Neuronal stem cell (in vitro differentiated cells): ENCODE measurements around the gene PALM.

Source experiments
- DNase-seq: peaks from one replicate; pipeline ENCODE4 v3.0.0-alpha.2; 2013; ENCODE audit warnings: low spot score
- H2AFZ ChIP-seq: one replicate; pipeline ENCODE4 v1.6.1; 2013; ENCODE audit warnings: mild to moderate bottlenecking, low read length, inconsistent platforms
- H2AK5ac ChIP-seq: 2 replicates; pipeline ENCODE4 v1.6.1; 2013; ENCODE audit warnings: low read depth, mild to moderate bottlenecking, inconsistent platforms, low read length, moderate library complexity, mixed read lengths
- H2BK120ac ChIP-seq: 2 replicates; pipeline ENCODE4 v1.6.1; 2013; ENCODE audit warnings: low read depth, mild to moderate bottlenecking, inconsistent platforms, low read length, moderate library complexity, mixed read lengths
- H2BK12ac ChIP-seq: one replicate; pipeline ENCODE4 v1.6.1; 2013; ENCODE audit warnings: low read length, inconsistent platforms
- H2BK15ac ChIP-seq: 2 replicates; pipeline ENCODE4 v1.6.1; 2013; ENCODE audit warnings: mild to moderate bottlenecking, low read length, inconsistent platforms, mixed read lengths
- H2BK5ac ChIP-seq: one replicate; pipeline ENCODE4 v1.6.1; 2013; ENCODE audit warnings: inconsistent platforms, mild to moderate bottlenecking, low read length, moderate library complexity
- H3K14ac ChIP-seq: one replicate; pipeline ENCODE4 v1.6.1; 2013; ENCODE audit warnings: low read length, inconsistent platforms
- H3K18ac ChIP-seq: 2 replicates; pipeline ENCODE4 v1.6.1; 2013; ENCODE audit warnings: low read length, inconsistent platforms
- H3K23ac ChIP-seq: 2 replicates; pipeline ENCODE4 v1.6.1; 2013; ENCODE audit warnings: low read depth, mild to moderate bottlenecking, mixed read lengths, low read length, inconsistent platforms; ENCODE audit not compliant: poor library complexity
- H3K27ac ChIP-seq: replicated peaks from 3 replicates; pipeline ENCODE4 v1.5.1; 2013; ENCODE audit warnings: low read length, inconsistent platforms
- H3K27me3 ChIP-seq, 3 experiments: 2 replicates each; pipeline ENCODE4 v1.6.1; 2013; ENCODE audit warnings: low read length in 3 of 3, mild to moderate bottlenecking in 2 of 3, inconsistent platforms in 1 of 3, low read depth in 1 of 3, mixed read lengths in 1 of 3, moderate library complexity in 1 of 3; ENCODE audit not compliant: control insufficient read depth in 3 of 3, insufficient read depth in 3 of 3
- H3K36me3 ChIP-seq, 2 donors: replicated peaks in 1 of 2; 2 replicates each; pipeline ENCODE4 v1.6.1; 2013; ENCODE audit warnings: low read length in 2 of 2; ENCODE audit not compliant: control insufficient read depth in 2 of 2, insufficient read depth in 2 of 2
- H3K4ac ChIP-seq: 2 replicates; pipeline ENCODE4 v1.6.1; 2013; ENCODE audit warnings: inconsistent platforms, mild to moderate bottlenecking, low read length, moderate library complexity
- H3K4me1 ChIP-seq, 2 donors: 1 replicate in 1 of 2; 2 replicates in 1 of 2; pipeline ENCODE4 v1.6.1; 2013; ENCODE audit warnings: low read length in 2 of 2, low read depth in 1 of 2; ENCODE audit not compliant: control insufficient read depth in 2 of 2, insufficient read depth in 1 of 2
- H3K4me2 ChIP-seq: one replicate; pipeline ENCODE4 v1.6.1; 2013; ENCODE audit warnings: mild to moderate bottlenecking, low read length, inconsistent platforms; ENCODE audit not compliant: insufficient read depth, poor library complexity, severe bottlenecking
- H3K4me3 ChIP-seq, 2 donors: 2 replicates each; pipeline ENCODE4 v1.5.1; 2013; ENCODE audit warnings: low read length in 2 of 2, mild to moderate bottlenecking in 2 of 2, inconsistent platforms in 1 of 2, moderate library complexity in 1 of 2
- H3K79me1 ChIP-seq: one replicate; pipeline ENCODE4 v1.6.1; 2013; ENCODE audit warnings: low read depth, mild to moderate bottlenecking, inconsistent platforms, low read length, moderate library complexity
- H3K9ac ChIP-seq: one replicate; pipeline ENCODE4 v1.6.1; 2013; ENCODE audit warnings: mild to moderate bottlenecking, low read depth, low read length, inconsistent platforms; ENCODE audit not compliant: poor library complexity
- H3K9me3 ChIP-seq, 2 donors: replicated peaks in 1 of 2; 2 replicates each; pipeline versions ENCODE3 to v1.6.1; 2013; ENCODE audit warnings: low read length in 2 of 2, mild to moderate bottlenecking in 2 of 2, inconsistent platforms in 1 of 2, low read depth in 1 of 2, mixed read lengths in 1 of 2, moderate library complexity in 1 of 2; ENCODE audit not compliant: control insufficient read depth in 2 of 2, insufficient read depth in 1 of 2
- H4K8ac ChIP-seq: one replicate; pipeline ENCODE4 v1.6.1; 2013; ENCODE audit warnings: low read depth, mild to moderate bottlenecking, inconsistent platforms, low read length, moderate library complexity
- H4K91ac ChIP-seq: one replicate; pipeline ENCODE4 v1.6.1; 2013; ENCODE audit warnings: low read length, low read depth, mild to moderate bottlenecking, inconsistent platforms; ENCODE audit not compliant: poor library complexity
- WGBS, 2 donors: extraction: QIAGEN DNeasy Blood & Tissue Kit; methylation state at CpG; one replicate each; pipeline ENCODE4 v1.1.7; 2013; ENCODE audit warnings: missing lambda C conversion rate in 2 of 2, mixed read lengths in 1 of 2; ENCODE audit not compliant: insufficient read length in 2 of 2, insufficient replicate concordance in 1 of 2; ENCODE audit errors: extremely low coverage in 2 of 2; 5-methylcytosine and 5-hydroxymethylcytosine counted together

PALM gene

DNA sequence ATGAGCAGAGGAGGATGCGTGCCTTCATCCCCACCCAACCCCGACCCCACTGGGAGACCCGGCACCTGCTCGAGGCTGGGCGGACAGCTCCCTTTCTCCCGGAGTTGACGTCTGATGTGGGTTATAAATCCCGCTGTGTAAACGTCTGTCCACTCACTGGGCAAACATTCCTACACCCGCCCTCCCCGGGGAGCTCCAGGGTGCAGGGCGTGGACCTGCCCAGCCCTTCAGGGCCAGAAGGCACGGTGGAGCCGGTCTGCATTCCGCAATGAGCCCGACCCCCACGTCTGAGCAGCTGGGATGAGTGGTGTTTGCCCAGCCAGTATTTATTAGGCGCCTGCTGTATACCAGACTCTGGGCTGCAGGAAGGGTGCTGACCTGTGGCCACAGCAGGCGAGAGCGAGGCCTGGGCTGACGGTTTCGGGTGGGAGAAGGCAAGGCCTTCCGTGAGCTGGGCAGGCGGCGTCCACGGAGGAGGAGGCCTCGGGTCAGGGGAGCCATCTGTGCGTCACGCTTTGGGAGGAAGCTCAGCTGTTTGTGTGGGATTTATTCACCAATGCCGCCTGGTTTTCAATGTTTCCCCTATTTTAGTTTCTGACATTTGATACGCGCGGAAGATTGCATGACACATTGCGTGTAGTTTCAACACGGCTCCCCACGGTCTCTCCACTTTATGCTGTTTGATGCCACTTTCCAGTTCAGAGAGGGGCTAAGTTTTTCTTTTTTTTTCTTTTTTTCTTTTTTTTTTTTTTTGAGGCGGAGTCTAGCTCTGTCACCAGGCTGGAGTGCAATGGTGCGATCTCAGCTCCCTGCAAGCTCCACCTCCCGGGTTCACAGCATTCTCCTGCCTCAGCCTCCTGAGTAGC, 44.1 kb downstream of the PALM start:
- H3K4me2 ChIP-seq: no peak overlapping the region
- peak overlapping the region; percentile 65 for H3K23ac ChIP-seq
- H2BK5ac ChIP-seq: peak overlapping the region; percentile 87
- peak overlapping the region; percentile 72 for H4K91ac ChIP-seq
- no peak for DNase-seq
- no peak overlapping the region for H3K4me3 ChIP-seq
- H3K4me1 ChIP-seq: peaks cover 2 to 3% of the 10 kb centered on the region in 2 donors
- no peak overlapping the region for H2BK12ac ChIP-seq
- H2BK120ac ChIP-seq: no peak overlapping the region
- H3K36me3 ChIP-seq: peaks cover 0 to 2% of the 10 kb centered on the region in 2 donors
- no peak overlapping the region for H4K8ac ChIP-seq
- H2AK5ac ChIP-seq: peak overlapping the region; percentile 81
- H3K27me3 ChIP-seq: no peaks in the 10 kb centered on the region
- peak overlapping the region; percentile 50 for H3K9ac ChIP-seq
- H3K9me3 ChIP-seq: peaks cover 2 to 6% of the 10 kb centered on the region in 2 donors
- peaks cover 3% of the 10 kb centered on the region for H3K79me1 ChIP-seq
- whole genome bisulfite sequencing, 2 donors: no CpG with 5 or more reads among the region's 39 CpGs
- no peak overlapping the region for H2BK15ac ChIP-seq
- H3K27ac ChIP-seq: peak overlapping the region; percentile 16
- H3K14ac ChIP-seq: no peak overlapping the region
- peak overlapping the region; percentile 89 for H3K4ac ChIP-seq
- H3K18ac ChIP-seq: peak overlapping the region; percentile 81
- peak overlapping the region; percentile 43 for H2AFZ ChIP-seq

- no peak overlapping the region for H3K9ac ChIP-seq
- WGBS, 2 donors: no CpG with 5 or more reads among the region's 9 CpGs
Observed at GRCh38 chr19:754530-754929, 45.8 kb downstream of the PALM start.

GRCh38 chr19:755063-755462, 46.3 kb downstream of the PALM start:
- no peak overlapping the region for H3K14ac ChIP-seq
- peak overlapping the region; percentile 58 for H2BK15ac ChIP-seq
- H3K27ac ChIP-seq: no peak overlapping the region
- H4K91ac ChIP-seq: no peak overlapping the region
- no peak overlapping the region for H3K9ac ChIP-seq
- H2AK5ac ChIP-seq: no peak overlapping the region
- no peaks in the 10 kb centered on the region for H3K36me3 ChIP-seq
- H3K4me3 ChIP-seq: no peak overlapping the region
- peaks cover 2 to 3% of the 10 kb centered on the region in 2 donors for H3K4me1 ChIP-seq
- H4K8ac ChIP-seq: no peak overlapping the region
- no peaks in the 10 kb centered on the region for H3K27me3 ChIP-seq
- H2BK12ac ChIP-seq: no peak overlapping the region
- H2AFZ ChIP-seq: no peak overlapping the region
- H3K4ac ChIP-seq: no peak overlapping the region
- H2BK5ac ChIP-seq: no peak overlapping the region
- H3K18ac ChIP-seq: peak overlapping the region; percentile 64
- no peak overlapping the region for H2BK120ac ChIP-seq
- no CpG with 5 or more reads among the region's 15 CpGs for WGBS, 2 donors
- H3K4me2 ChIP-seq: no peak overlapping the region
- H3K79me1 ChIP-seq: no peaks in the 10 kb centered on the region
- H3K23ac ChIP-seq: no peak overlapping the region
- H3K9me3 ChIP-seq: peaks cover 0 to 7% of the 10 kb centered on the region in 2 donors
- no peak for DNase-seq

More at GRCh38 chr19:754530-754929, 45.8 kb downstream of the PALM start:
- no peak overlapping the region for H4K8ac ChIP-seq
- no peaks in the 10 kb centered on the region for H3K36me3 ChIP-seq
- no peak overlapping the region for H2BK120ac ChIP-seq
- H3K23ac ChIP-seq: no peak overlapping the region
- H4K91ac ChIP-seq: no peak overlapping the region
- no peak overlapping the region for H2BK15ac ChIP-seq
- H3K4me2 ChIP-seq: no peak overlapping the region
- no peak overlapping the region for H2BK5ac ChIP-seq
- H3K18ac ChIP-seq: no peak overlapping the region
- peaks cover 0 to 7% of the 10 kb centered on the region in 2 donors for H3K9me3 ChIP-seq
- H3K14ac ChIP-seq: no peak overlapping the region
- no peaks in the 10 kb centered on the region for H3K79me1 ChIP-seq
- H3K4me3 ChIP-seq: no peak overlapping the region
- H3K4ac ChIP-seq: no peak overlapping the region
- H3K27me3 ChIP-seq: no peaks in the 10 kb centered on the region
- H2AK5ac ChIP-seq: peak overlapping the region; percentile 21
- peaks cover 2 to 3% of the 10 kb centered on the region in 2 donors for H3K4me1 ChIP-seq
- DNase-seq: no peak
- peak overlapping the region; percentile 41 for H2BK12ac ChIP-seq
- no peak overlapping the region for H3K27ac ChIP-seq
- H2AFZ ChIP-seq: no peak overlapping the region

DNA sequence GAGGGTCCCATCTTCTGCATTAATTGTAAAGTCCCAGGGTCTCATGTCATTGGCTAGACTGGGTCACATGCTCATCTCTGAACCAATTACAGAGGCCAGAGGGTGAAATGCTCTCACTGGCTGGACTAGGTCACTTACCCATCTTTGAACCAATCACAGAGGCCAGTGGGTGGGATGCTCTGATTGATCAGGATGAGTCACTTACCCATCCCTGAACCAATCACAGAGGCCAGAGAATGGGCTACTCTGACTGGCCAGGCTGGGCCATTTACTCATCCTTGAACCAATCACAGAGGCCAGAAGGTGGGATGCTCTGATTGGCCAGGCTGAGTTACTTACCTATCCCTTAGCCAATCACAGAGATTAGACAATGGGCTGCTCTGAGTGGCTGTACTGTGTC, 47.5 kb downstream of the PALM start:
- Histone ChIP-seq H2BK12ac (no peak overlapping the region), H4K91ac (no peak overlapping the region), H2BK120ac (no peak overlapping the region), H4K8ac (no peak overlapping the region), H3K27ac (no peak overlapping the region), H2BK5ac (no peak overlapping the region), H2AK5ac (no peak overlapping the region), H3K36me3 (no peaks in the 10 kb centered on the region), H3K4me1 (peaks cover 2 to 3% of the 10 kb centered on the region in 2 donors), H3K9ac (no peak overlapping the region), H3K23ac (no peak overlapping the region), H3K9me3 (peaks cover 0 to 7% of the 10 kb centered on the region in 2 donors), H2BK15ac (no peak overlapping the region), H3K79me1 (no peaks in the 10 kb centered on the region), H3K4me2 (no peak overlapping the region), H3K18ac (no peak overlapping the region), H3K27me3 (no peaks in the 10 kb centered on the region), H3K4ac (no peak overlapping the region), H2AFZ (no peak overlapping the region), H3K14ac (no peak overlapping the region), H3K4me3 (no peak overlapping the region)
- no peak for DNase-seq
